GM19035 (cell line): ENCODE data around the gene CMTM5.
"Not testable (repeated sequence)": the region's sequence is repeated elsewhere in the genome, so short reads cannot be mapped to it uniquely, and the experiment has no call there.

Experiments used
- ATAC-seq: cut with Tn5 transposase; IDR thresholded peaks from one replicate; pipeline ENCODE4 v1.9.1; 2021; ENCODE audit not compliant: unreplicated experiment

Gene CMTM5

DNA sequence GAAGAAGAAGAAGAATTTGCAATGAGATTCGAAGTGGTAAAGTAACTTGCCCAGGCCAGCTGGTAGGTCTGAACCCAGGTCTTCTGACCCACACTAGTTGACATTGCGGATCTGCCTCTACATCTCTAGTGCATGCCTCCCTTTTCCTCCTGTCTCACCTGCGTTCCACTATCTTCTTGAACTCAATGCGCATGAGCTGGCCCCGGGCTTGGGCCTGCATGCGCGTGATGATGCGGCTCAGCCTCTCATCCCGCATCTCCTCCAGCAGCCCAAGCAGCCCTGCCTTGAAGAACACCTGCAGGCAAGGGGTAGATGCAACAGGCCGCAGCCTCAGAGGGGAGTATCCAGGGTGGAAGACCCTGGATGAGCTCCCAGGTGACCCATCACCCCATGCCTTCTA, 19.3 kb downstream of the CMTM5 start:
- no peak for ATAC-seq

DNA sequence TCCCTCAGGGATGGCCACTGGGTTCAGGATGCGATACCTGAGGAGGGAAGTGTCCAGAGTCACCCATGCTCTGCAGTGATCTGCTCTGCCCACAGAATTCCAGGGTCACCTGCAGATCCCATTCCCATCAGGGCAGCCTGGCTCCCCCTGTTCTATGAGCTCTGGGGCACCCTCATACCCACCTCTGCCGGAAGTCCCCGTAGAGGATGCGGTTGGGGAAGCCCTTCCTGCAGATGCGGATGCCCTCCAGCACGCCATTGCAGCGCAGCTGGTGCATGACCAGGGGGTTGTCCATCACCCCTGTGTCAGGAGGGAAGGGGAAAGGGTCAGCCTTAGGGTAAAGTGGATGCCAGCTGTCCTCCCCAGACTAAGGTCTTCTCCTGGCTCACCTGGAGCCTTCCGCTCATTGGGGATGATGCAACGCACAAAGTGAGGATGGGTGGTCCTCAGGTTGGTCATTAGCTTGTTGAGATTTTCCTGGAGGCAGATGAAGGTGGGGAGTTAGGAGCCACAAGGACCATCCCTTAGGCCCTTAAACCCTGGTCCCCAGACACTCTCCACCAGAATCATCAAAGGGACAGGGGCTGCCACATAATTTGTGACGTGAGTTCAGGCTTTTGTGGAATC, 20.0 kb downstream of the CMTM5 start:
- ATAC-seq: no peak

DNA sequence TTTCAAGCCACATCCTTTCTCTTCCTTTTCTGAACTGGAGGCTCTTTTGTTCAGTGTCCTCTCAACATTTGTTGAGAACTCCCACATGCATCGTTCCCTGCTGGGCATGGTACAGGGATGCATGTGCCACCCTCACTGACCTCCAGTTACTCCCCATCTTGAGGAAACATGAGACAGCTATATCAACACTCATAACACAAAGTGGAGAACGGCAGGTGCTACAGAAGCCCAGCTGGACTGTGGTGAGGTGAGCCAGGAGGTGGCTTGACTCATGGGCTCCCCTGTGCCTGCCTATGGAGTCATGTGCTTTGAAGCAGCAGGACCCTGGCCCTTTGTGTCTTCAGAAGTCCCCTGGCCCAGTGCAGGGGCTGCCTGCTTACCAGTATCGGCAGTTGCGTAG, 21.5 kb downstream of the CMTM5 start:
- ATAC-seq: no peak

DNA sequence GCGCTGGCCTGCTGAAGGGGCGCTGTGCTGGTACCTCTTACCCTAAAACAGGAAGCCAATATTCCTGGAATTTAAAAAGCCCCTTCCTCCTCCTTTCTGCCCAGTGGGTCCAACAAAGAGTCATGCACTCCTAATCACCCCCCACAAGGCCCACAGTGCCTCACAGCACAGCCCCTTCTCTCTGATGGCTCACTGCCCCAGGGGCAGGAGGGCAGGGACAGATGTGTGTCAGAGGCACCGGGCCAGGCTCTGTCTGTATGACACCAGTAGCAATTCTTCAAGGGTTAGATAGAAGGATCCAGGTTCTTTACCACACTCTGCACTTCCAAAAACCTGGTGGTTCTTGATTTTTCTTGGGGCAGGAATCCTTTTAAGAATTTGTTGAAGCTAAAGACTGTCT, 22.3 kb downstream of the CMTM5 start:
- ATAC-seq: no peak

DNA sequence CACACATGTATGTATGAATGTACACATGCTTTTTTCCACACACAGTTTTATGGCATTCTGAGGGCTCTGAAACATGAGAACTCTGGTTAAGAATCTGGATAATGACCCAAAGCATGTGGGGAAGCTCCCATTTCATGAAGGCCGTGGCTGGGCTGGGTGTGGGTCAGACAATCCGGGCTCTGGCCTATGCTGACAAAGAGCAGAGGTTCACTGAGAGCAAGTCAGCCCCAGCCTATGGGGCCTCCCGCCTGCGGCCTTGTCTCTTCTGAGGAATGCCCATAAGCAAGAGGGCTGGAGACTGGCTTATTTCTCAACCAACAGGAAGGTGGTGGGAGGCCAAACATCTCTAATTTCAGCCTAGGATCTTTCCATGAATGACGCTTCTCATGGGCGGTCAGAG, 22.7 kb downstream of the CMTM5 start:
- no peak for ATAC-seq

DNA sequence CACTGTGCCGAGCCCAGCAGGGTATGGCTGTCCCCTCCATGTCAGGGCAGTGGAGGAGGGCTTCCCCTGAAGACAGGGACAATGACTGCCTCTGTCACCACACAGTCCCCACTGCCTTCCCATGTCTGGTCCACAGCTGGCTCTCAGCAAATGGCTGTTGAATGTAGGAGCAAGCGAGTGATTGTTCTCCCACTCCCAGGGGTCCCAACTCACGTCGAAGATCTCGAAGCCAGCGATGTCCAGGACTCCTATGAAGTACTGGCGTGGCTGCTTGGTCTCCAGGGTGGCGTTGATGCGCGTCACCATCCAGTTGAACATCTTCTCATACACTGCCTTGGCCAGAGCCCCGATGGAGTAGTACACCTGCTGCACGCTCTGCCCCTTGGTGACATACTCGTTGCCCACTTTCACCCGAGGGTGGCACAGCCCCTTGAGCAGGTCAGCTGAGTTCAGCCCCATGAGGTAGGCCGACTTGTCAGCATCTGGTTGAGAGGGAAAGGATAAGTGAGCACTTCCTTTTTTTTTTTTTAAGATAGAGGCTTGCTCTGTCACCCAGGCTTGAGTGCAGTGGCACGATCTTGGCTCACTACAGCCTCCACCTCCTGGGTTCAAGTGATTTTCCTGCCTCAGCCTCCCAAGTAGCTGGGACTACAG, 23.8 kb downstream of the CMTM5 start:
- ATAC-seq: not testable (repeated sequence)

DNA sequence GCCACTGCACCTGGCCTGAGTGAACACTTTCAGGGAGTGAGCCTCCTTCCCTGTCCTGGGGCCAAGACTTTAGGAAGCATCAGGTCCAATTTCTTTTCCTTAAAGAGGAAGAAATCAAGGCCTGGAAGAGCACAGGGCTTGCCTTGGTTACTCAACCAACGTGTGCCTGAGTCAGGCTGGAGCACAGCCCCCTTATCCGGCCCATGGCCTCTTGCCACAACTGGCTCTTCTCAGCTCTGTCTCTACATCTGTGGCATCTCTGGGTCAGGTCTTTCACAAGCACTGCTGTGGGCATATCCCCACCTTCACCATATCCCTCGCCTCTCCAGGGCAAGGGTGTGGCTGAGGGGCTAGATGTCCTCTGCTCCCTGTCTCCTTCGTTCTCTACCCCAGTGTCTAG, 24.4 kb downstream of the CMTM5 start:
- no peak for ATAC-seq

DNA sequence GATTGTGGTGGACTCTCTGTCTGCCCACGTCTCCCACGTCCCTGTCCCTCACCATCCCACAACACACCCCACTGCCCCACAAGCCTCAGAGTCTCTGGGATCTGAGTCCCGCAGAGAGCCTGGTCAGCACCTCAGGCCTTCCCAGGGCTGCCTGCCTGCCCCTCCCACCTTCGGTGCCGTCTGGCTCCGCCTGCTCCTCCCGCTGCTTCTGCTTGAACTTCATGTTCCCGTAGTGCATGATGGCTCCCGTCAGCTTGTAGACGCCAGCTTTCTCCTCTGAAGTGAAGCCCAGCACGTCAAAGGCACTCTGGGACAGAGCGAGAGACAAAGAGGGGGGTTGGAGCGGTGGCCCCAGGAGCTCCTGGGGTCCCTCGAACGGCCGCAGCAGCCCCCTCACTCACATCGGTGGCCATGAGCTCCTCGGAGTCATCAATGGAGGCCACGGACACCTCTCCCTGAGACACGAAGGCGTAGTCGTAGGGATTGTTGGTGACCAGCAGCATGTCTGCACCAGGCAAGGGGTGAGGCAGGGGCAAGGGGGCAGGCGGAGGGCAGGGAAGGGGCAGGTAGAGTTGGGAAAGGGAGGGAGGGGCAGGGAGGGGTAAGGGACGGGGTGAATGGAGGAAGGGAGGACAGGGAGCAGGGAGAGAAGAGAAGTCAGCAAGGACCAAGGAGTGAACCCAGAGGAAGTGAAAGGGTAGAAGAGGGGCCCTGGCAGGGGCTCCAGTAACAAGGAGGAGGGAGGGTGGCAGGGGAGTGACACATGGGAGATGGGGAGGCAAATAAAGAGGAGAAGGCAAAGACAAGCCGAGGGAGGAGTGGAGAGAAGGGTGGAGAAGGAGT, 25.7 kb downstream of the CMTM5 start:
- no peak for ATAC-seq

DNA sequence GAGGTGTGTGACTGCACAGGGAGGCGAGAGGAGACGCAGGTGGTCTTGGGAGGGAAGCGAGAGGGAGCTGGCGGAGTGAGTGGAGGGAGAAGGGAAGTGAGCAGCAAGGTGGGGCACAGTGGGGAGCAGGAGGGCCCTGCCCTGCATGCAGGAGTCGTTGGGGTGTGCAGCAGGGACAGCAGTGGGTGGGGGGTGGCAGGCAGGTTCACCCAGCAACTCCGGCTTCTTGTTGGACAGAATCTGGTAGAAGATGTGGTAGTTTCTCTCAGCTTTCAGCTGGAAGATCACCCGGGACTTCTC, 26.2 kb downstream of the CMTM5 start:
- no peak for ATAC-seq

DNA sequence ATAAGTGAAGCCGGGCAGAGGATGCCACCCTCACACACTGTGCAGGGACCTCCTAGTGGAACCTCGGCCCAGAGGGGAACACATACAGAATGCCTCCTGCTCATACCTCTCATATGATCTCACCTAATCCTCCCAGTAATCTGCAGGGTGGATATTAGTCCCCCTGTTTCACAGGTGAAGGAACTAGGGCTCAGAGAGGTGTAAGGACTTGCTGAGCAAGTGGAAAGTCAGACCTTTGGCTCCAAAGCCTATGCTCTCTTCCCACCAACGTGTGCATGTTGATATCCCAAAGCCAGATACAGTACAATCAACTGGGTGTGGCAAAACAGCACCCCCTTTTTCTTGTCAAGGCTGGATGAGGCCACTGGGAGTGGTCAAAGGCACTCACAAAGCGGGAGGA, 27.1 kb downstream of the CMTM5 start:
- no peak for ATAC-seq

DNA sequence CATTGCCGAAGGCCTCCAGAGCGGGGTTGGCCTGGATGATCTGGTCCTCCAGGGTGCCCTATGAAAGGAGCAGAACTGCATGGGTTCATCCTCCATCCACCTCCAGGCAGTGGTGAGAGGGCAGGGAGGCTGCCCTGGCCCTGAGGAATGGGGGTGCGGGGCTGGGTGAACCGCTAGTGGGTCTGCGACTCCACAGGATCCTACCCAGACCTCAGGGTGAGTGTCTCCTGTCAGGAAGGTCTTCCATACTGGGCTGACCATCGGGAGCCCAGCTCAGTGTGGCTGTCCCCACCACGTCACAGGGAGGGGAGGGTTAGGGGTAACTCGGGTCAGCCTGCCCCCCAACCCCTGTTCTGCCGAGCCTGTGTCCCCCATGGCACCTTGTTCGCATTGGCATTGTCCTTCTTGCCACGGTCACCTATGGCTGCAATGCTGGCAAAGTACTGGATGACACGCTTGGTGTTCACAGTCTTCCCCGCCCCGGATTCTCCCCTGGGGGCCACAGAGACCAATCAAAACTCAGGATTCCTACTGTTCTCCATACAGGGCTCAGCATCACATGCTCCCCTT, 27.6 kb downstream of the CMTM5 start:
- no peak for ATAC-seq

DNA sequence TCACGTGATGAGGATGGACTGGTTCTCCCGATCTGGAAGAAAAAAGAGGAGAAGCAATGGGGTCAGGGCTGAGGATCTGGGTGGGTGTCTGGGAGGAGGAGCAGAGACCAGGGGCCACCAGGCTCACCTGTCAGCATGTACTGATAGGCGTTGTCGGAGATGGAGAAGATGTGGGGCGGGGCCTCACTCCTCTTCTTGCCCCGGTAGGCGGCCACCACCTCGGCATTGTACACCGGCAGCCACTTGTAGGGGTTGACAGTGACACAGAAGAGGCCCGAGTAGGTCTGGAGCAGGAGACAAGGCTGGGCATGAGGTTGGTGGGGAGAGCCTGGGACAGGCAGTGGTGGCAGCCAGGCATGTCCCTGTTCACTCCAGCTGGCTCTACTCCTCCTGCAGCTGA, 28.2 kb downstream of the CMTM5 start:
- no peak for ATAC-seq

DNA sequence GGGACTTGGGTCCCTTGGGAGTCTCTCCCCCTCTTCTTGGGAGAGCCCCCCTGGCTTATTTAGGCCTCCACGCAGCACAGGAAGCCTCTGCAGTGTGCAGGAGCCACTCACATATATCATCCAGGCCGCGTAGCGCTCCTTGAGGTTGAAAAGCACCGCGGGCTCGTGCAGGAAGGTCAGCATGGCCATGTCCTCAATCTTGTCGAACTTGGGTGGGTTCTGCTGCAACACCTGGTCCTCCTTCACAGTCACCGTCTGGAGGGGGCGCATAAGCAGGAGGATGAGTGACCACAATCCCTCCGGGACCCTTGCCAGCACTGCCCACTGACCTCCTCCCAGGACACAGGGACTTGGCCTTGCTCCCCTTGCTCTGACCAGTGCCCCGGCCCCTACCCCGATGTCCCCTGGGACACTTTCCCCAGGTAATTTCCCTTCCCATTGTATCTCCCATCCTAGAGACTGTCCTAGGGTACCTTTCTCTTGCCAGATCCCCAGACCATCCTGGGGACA, 28.7 kb downstream of the CMTM5 start:
- no peak for ATAC-seq

DNA sequence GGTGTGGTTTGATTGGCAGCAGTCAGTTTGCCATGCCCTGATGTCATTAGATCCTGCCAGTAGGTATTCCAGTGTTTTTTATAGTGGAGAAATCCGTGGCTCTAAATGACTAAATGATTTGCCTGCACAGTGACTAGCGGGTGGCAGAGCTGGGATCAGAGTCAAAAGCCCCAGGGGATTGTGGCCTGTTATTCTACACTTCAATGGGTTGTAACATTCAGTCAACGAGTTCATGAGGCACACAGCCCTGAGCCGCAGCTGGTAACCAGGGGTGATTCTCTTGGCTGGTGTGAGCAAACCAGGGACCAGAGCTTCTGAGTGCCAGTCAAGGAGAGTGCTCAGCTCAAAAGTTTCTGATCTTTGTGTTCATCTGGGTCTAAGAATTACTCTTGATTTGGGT, 29.4 kb downstream of the CMTM5 start:
- no peak for ATAC-seq

DNA sequence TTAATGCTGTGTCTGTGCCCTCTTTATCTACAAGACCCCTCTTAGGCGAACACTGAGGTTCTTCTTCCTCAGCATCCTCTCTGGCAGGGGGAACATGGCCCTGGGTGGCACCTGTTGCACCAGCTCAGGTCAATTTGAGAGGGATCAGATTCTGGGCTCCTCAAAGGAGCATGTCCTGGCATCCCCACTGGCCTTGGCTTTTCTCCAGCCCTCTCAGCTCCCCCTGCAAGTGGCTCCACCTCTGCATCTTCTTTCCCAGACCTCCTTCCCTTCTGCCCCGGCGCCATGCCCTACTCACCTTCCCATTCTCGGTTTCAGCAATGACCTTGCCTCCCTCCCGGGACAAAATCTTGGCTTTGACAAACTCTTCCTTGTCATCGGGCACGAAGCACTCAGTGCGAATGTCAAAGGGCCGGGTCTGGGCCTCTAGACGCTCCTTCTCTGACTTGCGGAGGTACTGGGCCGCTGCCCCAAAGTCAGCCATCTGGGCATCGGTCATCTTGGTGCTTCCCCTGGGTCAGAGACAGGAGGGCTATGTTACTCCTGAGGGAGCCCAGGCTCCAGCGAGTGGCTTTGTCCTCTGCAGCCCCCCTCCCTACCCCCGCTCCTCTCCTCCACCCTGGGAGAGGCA, 30.0 kb downstream of the CMTM5 start:
- ATAC-seq: no peak

DNA sequence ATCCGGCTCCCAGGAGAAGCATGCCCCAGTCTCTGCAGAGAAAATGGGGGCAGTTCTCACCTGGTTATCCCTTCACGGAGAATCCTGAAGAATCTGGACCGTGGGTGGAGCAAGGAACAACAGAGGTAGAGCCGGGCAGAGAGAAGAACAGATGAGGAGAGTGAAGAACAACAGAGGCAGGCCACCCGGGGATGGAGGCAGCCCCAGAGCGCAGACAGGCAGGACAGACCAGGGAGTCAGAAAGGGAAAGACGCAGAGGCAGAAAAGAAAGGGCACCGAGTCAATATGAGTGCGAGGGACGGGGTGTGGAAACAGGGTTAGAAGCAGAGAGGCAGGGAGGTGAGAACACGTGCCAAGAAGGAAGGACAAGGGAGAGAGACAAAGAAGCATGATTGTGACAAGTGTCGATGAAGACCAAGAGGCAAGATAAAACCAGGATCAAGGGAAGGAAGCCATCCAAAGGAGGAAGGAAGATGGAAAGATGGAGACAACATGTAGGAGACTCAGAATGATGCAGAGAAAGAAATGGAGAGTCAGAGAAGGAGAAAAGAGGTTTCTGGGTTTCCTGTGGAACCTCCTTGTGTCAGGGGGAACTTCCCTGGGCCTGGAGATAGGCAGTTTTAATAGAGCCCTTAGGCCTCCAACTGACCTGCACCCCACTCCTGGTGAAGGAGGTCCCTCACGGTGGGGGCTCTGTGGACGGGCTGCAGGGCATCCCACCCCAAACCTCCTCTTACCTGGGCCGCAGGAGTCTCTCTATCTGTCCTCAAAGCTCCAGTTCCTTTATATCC, 30.9 kb downstream of the CMTM5 start, which contains the start of gene MYH6:
MYH6 (minus strand) TSS at position 758 of the 791 bp plus-strand sequence. CDS start 1,050 bp downstream, outside the sequence.
- no peak for ATAC-seq

DNA sequence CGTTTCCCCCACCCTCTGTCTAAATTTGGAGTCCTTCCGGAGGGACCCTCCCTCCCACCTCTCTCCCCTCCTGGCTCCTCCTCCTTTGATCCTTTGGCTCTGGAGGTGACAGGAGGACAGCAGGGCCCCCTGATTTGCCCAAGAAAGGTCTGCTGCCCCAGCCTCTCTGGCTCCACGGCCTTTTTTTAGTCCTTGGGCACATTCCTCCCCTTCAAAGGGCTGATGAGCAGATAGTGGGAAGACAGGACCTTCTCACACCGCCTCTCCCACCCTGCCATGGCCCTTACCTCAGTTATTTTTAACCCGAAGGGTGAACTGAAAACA, 31.4 kb downstream of the CMTM5 start:
- no peak for ATAC-seq

DNA sequence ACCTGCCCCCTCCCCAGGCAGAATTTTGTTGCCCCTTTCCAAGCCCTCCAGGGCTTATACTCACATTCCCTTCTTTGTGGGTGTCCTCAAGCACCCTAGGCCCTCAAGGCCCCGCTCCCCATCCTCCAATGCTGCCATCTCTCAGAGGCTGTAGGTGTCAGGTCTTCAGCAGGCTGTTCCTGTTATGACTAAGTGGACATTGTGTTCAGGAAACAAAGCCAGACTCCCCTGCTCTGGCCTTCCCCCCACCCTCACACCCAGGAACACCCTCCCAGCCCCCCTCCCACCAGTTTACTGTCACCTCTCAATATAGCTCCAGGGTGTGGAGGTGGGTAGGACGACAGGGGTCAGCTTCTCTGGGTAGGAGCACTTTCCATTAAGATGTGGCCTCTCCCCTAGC, 32.6 kb downstream of the CMTM5 start:
- no peak for ATAC-seq

DNA sequence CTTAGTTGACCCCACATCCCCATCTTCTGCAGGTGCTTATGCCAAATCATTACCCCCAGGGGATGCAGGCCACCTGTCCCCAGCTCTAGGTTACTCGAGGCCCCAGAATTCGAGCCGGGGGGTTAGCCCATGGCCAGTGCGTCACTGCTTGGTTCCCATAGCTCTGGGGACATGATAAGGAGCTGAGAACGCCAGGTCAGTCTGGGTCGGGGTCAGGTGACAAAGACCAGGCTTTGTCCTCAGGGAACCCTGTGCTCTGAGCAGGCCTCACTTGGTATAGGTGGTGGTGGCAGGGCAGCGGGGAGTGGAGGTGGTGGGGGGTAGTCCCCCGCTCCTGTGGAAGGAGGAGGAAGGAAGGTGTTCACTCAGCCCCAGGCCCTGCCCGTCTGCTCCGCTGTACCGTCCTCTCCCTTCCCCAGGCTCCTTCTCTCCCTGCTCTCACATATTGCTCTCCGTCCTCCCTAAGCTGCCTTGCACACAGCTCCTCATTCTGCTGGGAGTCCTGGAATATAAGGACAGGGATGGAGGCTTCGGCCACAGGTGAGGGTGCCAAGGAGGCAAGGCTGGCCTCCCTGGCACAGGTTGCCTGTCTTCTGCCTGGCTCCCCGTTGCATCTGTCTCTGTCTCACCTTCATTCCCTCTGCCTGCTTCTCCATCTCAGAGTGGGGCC, 33.3 kb downstream of the CMTM5 start:
- no peak for ATAC-seq
